Thymus (tissue), 14 donors: ENCODE data around the gene SLPI. TPM values are rescaled to one million over a fixed set of nuclear protein-coding genes. Genes with fewer than 3 reads are reported as not detected.

ENCODE experiments used
- DNase-seq, 9 donors: peaks; one replicate each; pipeline ENCODE4 v3.0.0-alpha.2; 2013; ENCODE audit warnings: low spot score in 9 of 9, low read depth in 6 of 9, missing footprints in 1 of 9
- H3K27ac ChIP-seq, 2 donors: one replicate each; pipeline ENCODE4 v1.5.1; 2013; ENCODE audit warnings: control low read depth in 1 of 2, low read depth in 1 of 2, low read length in 1 of 2, mild to moderate bottlenecking in 1 of 2, moderate library complexity in 1 of 2
- H3K27me3 ChIP-seq, 2 donors: one replicate each; pipeline ENCODE4 v1.5.1; 2013; ENCODE audit warnings: low read length in 1 of 2; ENCODE audit not compliant: control insufficient read depth in 2 of 2, insufficient read depth in 1 of 2
- H3K36me3 ChIP-seq, 2 donors: one replicate each; pipeline ENCODE4 v1.5.1; 2013; ENCODE audit warnings: low read length in 1 of 2, mild to moderate bottlenecking in 1 of 2, moderate library complexity in 1 of 2; ENCODE audit not compliant: control insufficient read depth in 2 of 2, insufficient read depth in 2 of 2
- H3K4me1 ChIP-seq, 2 donors: one replicate each; pipeline ENCODE4 v1.5.1; 2013; ENCODE audit warnings: low read length in 2 of 2; ENCODE audit not compliant: control insufficient read depth in 2 of 2, insufficient read depth in 2 of 2
- H3K4me3 ChIP-seq, 2 donors: one replicate each; pipeline ENCODE4 v1.5.1; 2013; ENCODE audit warnings: low read length in 2 of 2, control low read depth in 1 of 2, mild to moderate bottlenecking in 1 of 2
- H3K9me3 ChIP-seq, 2 donors: one replicate each; pipeline ENCODE4 v1.5.1; 2013; ENCODE audit warnings: low read length in 1 of 2, mild to moderate bottlenecking in 1 of 2; ENCODE audit not compliant: control insufficient read depth in 2 of 2, insufficient read depth in 1 of 2
- WGBS: extraction: QIAGEN DNeasy Blood & Tissue Kit; methylation state at CpG from one replicate; pipeline ENCODE4 v1.1.7; 2013; 5-methylcytosine and 5-hydroxymethylcytosine counted together
- long read RNA-seq, 10 donors: transcript quantifications; one replicate each; lab custom pipeline, GENCODE V29; 2026
- polyA plus RNA-seq: library from polyadenylated mRNA; stranded (reverse); fragments of 200-250 nt; gene quantifications from one replicate; pipeline ENCODE4 v1.2.3, GENCODE V29; 2013
- total RNA-seq: library from RNA; stranded (reverse); fragments of 120-200 nt; gene quantifications from one replicate; pipeline ENCODE4 v1.2.4, GENCODE V29; 2013
- donor health status: healthy.

The SLPI gene, protein sequence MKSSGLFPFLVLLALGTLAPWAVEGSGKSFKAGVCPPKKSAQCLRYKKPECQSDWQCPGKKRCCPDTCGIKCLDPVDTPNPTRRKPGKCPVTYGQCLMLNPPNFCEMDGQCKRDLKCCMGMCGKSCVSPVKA
- total RNA-seq (28.0 TPM), polyA plus RNA-seq (663 TPM)
- long read RNA-seq, donor 1, partial matches to known transcripts = 0 of 1 reads
- long read RNA-seq, donor 1, other reads (novel, unspliced or antisense) = 0 of 1 reads
- long read RNA-seq, donor 2, transcript SLPI-201 (4 exons, 596 nt) = major isoform, 14 of 14 reads
- long read RNA-seq, donor 2, partial matches to known transcripts = 0 of 14 reads
- long read RNA-seq, donor 2, other reads (novel, unspliced or antisense) = 0 of 14 reads
- long read RNA-seq, donor 3, transcript SLPI-201 (4 exons, 596 nt) = major isoform, 5 of 5 reads
- long read RNA-seq, donor 3, partial matches to known transcripts = 0 of 5 reads
- long read RNA-seq, donor 3, other reads (novel, unspliced or antisense) = 0 of 5 reads
- long read RNA-seq, donor 4 = 0 reads
- long read RNA-seq, donor 5, transcript SLPI-201 (4 exons, 596 nt) = major isoform, 23 of 23 reads
- long read RNA-seq, donor 5, partial matches to known transcripts = 0 of 23 reads
- long read RNA-seq, donor 5, other reads (novel, unspliced or antisense) = 0 of 23 reads
- long read RNA-seq, donor 6, transcript SLPI-201 (4 exons, 596 nt) = major isoform, 12 of 12 reads
- long read RNA-seq, donor 6, partial matches to known transcripts = 0 of 12 reads
- long read RNA-seq, donor 6, other reads (novel, unspliced or antisense) = 0 of 12 reads
- long read RNA-seq, donor 7, transcript SLPI-201 (4 exons, 596 nt) = major isoform, 7 of 7 reads
- long read RNA-seq, donor 7, partial matches to known transcripts = 0 of 7 reads
- long read RNA-seq, donor 7, other reads (novel, unspliced or antisense) = 0 of 7 reads
- long read RNA-seq, donor 8, partial matches to known transcripts = 0 of 3 reads
- long read RNA-seq, donor 8, other reads (novel, unspliced or antisense) = 0 of 3 reads
- long read RNA-seq, donor 9, transcript SLPI-201 (4 exons, 596 nt) = major isoform, 12 of 12 reads
- long read RNA-seq, donor 9, partial matches to known transcripts = 0 of 12 reads
- long read RNA-seq, donor 9, other reads (novel, unspliced or antisense) = 0 of 12 reads
- long read RNA-seq, donor 10, partial matches to known transcripts = 0 of 4 reads
- long read RNA-seq, donor 10, other reads (novel, unspliced or antisense) = 0 of 4 reads

DNA sequence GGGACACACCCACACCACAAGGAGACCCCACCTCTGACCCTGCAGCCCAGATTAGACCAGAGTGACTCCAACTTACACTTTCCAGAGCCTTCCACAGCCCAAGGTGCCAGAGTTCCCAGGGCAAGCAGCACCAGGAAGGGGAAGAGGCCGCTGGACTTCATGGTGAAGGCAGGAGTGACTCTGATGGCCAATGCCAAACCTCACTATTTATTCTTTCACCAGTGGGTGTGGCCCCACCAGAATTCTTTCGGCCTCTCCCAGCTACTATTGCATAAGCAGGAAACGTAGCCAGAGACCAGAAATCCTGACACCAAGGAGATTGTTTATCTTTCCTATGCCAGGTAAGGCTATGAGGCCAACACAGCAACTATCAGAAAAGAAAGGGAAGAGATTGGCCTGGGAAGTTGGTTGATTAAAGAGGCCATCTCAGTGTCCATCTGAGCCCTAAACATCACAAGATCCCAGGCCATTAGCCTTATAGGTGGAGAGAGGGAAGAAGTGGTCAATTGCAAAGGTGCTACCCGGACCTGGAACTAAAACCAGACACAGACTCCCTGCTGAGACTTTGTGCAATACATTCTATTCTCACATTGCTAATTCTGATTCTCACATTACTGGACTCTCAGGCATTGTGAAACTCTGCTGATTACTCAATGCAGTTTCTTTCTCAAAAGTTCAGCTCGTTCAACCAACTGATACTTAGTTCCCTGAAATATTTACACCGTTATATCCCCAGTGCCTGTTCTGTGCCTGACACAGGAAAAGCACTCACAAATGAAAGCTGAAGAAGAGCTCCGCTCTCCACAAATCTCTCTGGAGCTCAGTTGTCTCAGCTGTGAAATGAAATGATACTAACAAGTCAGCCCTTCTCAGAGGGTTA, at the start of gene SLPI:
TSS of gene SLPI (minus strand) at position 182 of the 880 bp plus-strand sequence. CDS start at position 161, 21 bp downstream.
- no peaks in the 10 kb centered on the region for H3K27me3 ChIP-seq
- 69% methylated on average over 7 of the region's 7 CpGs for WGBS
- peaks cover 0 to 2% of the 10 kb centered on the region in 2 donors for H3K4me1 ChIP-seq
- no peak within 1 kb of the TSS for H3K4me3 ChIP-seq
- no peaks in the 10 kb centered on the region for H3K9me3 ChIP-seq
- peak within 1 kb of the TSS in 1 of 2 donors; percentile 82 for H3K27ac ChIP-seq
- H3K36me3 ChIP-seq = no peaks in the 10 kb centered on the region
- peak in 1 of 9 donors; percentile 7 for DNase-seq

GRCh38 chr20:45303586-45304463, 49.5 kb upstream of the SLPI start:
- DNase-seq = no peak
- no peaks in the 10 kb centered on the region for H3K4me1 ChIP-seq
- H3K36me3 ChIP-seq = no peaks in the 10 kb centered on the region
- peaks cover 0 to 4% of the 10 kb centered on the region in 2 donors for H3K9me3 ChIP-seq
- no peak overlapping the region for H3K27ac ChIP-seq
- H3K4me3 ChIP-seq = no peak overlapping the region
- WGBS = 53% methylated on average over 47 of the region's 47 CpGs
- peaks cover 13 to 55% of the 10 kb centered on the region in 2 donors for H3K27me3 ChIP-seq

GRCh38 chr20:45301824-45302271, 47.5 kb upstream of the SLPI start:
- whole genome bisulfite sequencing = 92% methylated on average over 5 of the region's 5 CpGs
- peaks cover 12 to 38% of the 10 kb centered on the region in 2 donors for H3K27me3 ChIP-seq

DNA sequence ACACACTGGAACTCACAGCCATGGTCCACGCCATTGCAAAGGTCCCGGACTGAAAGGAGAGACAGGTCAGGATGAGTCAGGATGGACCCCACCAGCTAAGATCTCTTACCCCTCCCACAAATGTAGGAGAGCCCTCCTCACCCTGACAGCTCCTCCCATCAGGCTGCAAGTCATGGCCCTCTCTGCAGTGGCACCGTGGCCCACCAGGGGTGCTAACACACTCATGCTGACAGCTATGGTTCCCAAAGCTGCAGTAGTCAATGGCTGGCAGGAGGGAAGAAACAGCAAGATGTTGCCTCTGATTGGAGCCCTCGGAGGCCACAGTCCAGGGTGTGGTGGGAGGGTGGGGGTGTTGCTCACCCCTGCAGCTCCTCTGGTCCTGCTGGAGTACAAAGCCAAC, 46.6 kb upstream of the SLPI start:
- Histone ChIP-seq H3K4me3 (no peak overlapping the region), H3K36me3 (no peaks in the 10 kb centered on the region), H3K4me1 (no peaks in the 10 kb centered on the region), H3K27ac (no peak overlapping the region), H3K9me3 (no peaks in the 10 kb centered on the region), H3K27me3 (peaks cover 9 to 29% of the 10 kb centered on the region in 2 donors)
- no peak for DNase-seq
- WGBS = 53% methylated on average over 4 of the region's 4 CpGs

More at GRCh38 chr20:45301824-45302271, 47.5 kb upstream of the SLPI start:
- Histone ChIP-seq H3K9me3 (peaks cover 0 to 4% of the 10 kb centered on the region in 2 donors), H3K4me1 (no peaks in the 10 kb centered on the region), H3K27ac (no peak overlapping the region), H3K4me3 (no peak overlapping the region), H3K36me3 (no peaks in the 10 kb centered on the region)
- no peak for DNase-seq

- DNase-seq = no peak
- Histone ChIP-seq H3K4me3 (no peak overlapping the region), H3K27ac (no peak overlapping the region), H3K9me3 (no peaks in the 10 kb centered on the region), H3K27me3 (peaks cover 5 to 20% of the 10 kb centered on the region in 2 donors), H3K4me1 (no peaks in the 10 kb centered on the region), H3K36me3 (no peaks in the 10 kb centered on the region)
- 90% methylated on average over 6 of the region's 6 CpGs for WGBS
These were observed 45.4 kb upstream of the SLPI start for GRCh38 chr20:45299786-45300185.

DNA sequence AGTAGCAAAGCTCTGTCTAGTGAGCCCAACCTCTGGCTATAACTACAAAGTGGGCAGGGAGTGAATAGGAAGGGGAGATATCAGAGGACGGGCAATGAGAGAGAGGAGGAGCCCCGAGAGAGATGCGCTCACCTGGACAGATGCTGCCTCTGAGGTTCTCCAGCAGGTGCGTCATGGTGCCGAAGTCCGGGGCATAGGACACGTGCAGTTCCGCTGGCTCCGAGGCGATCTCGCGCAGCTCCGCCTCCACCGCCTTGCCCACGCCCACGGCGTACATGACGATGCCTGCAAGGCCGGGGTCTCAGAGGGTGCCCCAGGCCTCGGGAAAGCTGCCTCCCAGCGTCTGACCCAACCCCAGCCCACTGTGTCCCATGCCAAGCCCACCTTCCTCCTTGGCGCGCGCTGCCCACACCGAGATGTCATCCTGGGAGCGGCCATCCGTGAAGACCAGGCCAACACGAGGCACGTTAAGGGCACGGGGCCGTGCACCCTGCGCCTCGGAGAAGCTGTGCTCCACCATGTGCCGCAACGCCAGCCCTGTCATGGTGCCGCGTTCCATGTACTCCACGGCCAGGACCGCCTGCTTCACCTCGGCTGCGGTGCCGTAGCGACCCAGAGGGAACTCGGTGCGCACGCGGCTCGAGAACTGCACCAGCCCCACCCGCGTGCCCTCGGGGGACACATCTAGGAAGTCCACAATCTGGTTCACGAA, 43.6 kb upstream of the SLPI start:
- WGBS = 96% methylated on average over 52 of the region's 52 CpGs
- Histone ChIP-seq H3K36me3 (no peaks in the 10 kb centered on the region), H3K4me3 (no peak overlapping the region), H3K27me3 (peaks cover 13 to 22% of the 10 kb centered on the region in 2 donors), H3K9me3 (no peaks in the 10 kb centered on the region), H3K4me1 (peaks cover 0 to 7% of the 10 kb centered on the region in 2 donors), H3K27ac (no peak overlapping the region)
- no peak for DNase-seq

DNA sequence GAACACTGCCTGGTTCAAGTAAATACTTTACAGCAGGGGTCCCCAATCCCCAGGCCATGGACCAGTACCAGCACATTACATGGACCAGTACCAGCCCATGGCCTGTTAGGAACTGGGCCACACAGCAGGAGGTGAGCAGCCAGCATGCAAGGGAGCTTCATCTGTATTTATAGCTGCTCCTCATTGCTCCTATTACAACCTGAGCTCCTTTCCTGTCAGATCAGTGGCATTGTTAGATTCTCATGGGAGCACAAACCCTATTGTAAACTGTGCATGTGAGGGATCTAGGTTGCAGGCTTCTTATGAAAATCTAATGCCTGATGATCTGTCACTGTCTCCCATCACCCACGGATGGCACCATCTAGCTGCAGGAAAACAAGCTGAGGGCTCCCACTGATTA, 40.3 kb upstream of the SLPI start:
- Histone ChIP-seq H3K27ac (no peak overlapping the region), H3K4me3 (no peak overlapping the region), H3K9me3 (no peaks in the 10 kb centered on the region), H3K27me3 (peaks cover 23 to 44% of the 10 kb centered on the region in 2 donors), H3K36me3 (no peaks in the 10 kb centered on the region), H3K4me1 (peaks cover 0 to 7% of the 10 kb centered on the region in 2 donors)
- 97% methylated on average over 1 of the region's 1 CpG for WGBS
- no peak for DNase-seq
